NCI-H187 treated with DMSO at 0.1 percent for 48 hours (cell line): ENCODE data around the gene HDAC7.

Source experiments
- DNase-seq: peaks from one replicate; lab custom pipeline; 2025; lab: John Stamatoyannopoulos, UW

HDAC7 gene

GRCh38 chr12:47745485-47746041, 74.1 kb downstream of the HDAC7 start:
- DNase-seq = no peak

GRCh38 chr12:47744778-47745436, 74.8 kb downstream of the HDAC7 start:
- no peak for DNase-seq

GRCh38 chr12:47744005-47744651, 75.6 kb downstream of the HDAC7 start:
- DNase-seq = peak; percentile 34

- no peak for DNase-seq
These were observed 76.3 kb downstream of the HDAC7 start for GRCh38 chr12:47743311-47743860.

GRCh38 chr12:47742253-47742825, 77.4 kb downstream of the HDAC7 start:
- no peak for DNase-seq

- DNase-seq = no peak
These were observed 78.4 kb downstream of the HDAC7 start for GRCh38 chr12:47741340-47741703.

- DNase-seq = no peak
These were observed 78.9 kb downstream of the HDAC7 start for GRCh38 chr12:47740606-47741339.

GRCh38 chr12:47739979-47740378, 79.7 kb downstream of the HDAC7 start:
- DNase-seq = no peak

GRCh38 chr12:47739297-47739696, 80.4 kb downstream of the HDAC7 start:
- DNase-seq = no peak

GRCh38 chr12:47737936-47738594, 81.6 kb downstream of the HDAC7 start:
- no peak for DNase-seq

GRCh38 chr12:47736877-47737676, 82.6 kb downstream of the HDAC7 start:
- DNase-seq = no peak

GRCh38 chr12:47736216-47736615, 83.5 kb downstream of the HDAC7 start:
- DNase-seq = no peak

GRCh38 chr12:47735649-47736048, 84.1 kb downstream of the HDAC7 start:
- no peak for DNase-seq

GRCh38 chr12:47734725-47735480, 84.8 kb downstream of the HDAC7 start:
- no peak for DNase-seq

GRCh38 chr12:47733142-47733541, 86.6 kb downstream of the HDAC7 start:
- DNase-seq = no peak
